HCT116 (cell line): ENCODE data around the gene SRF. TPM values are rescaled to one million over a fixed set of nuclear protein-coding genes. Genes with fewer than 3 reads are reported as not detected.

Experiments used
- ATAC-seq: fragments of 200-7000 bp; cut with Tn5 transposase; 2 replicates; pipeline ENCODE4 v1.9.1; 2020; ENCODE audit warnings: mild to moderate bottlenecking, moderate library complexity
- BruUV-seq: library from RNA; stranded (reverse); fragments of 400-500 nt; replicated peaks from 2 replicates; lab custom pipeline; 2021; lab: Mats Ljungman, UMichigan
- CTCF ChIA-PET: fragments of 300-600 bp; sonication (Branson Sonifier 250); formaldehyde crosslinking; loops from one replicate; lab custom pipeline; 2021; ENCODE audit warnings: antibody characterized with exemption; lab: Charles Lee
- POLR2A ChIA-PET: fragments of 300-600, 350-600 bp; sonication (Branson Sonifier 250); formaldehyde crosslinking; loops from one replicate; lab custom pipeline; 2021; ENCODE audit warnings: antibody characterized with exemption; lab: Charles Lee
- RAD21 ChIA-PET, 2 experiments: fragments of 300-600 bp; sonication (Branson Sonifier 250); formaldehyde crosslinking; loops; one replicate each; lab custom pipeline; 2023; ENCODE audit warnings: low total read pairs in 2 of 2; ENCODE audit not compliant: uncharacterized antibody in 2 of 2, unreplicated experiment in 2 of 2, low non-redundant PET in 1 of 2; lab: Charles Lee
- DNase-seq: peaks from one replicate; pipeline ENCODE4 v3.0.0-alpha.2; 2010; ENCODE audit warnings: low read depth, low spot score
- H2AFZ ChIP-seq: fragments of 200-600 bp; shearing (Covaris generic), sonication (generic); 2 replicates; pipeline ENCODE4 v1.6.1; 2017; ENCODE audit warnings: low read depth, mixed run types, mixed read lengths, antibody characterized with exemption, low read length; ENCODE audit not compliant: poor library complexity, severe bottlenecking
- H3K27ac ChIP-seq: 2 replicates; pipeline ENCODE4 v1.5.1; 2012; ENCODE audit warnings: low read depth, low read length
- H3K27me3 ChIP-seq: fragments of 200-600 bp; sonication (generic); 2 replicates; pipeline ENCODE4 v1.6.1; 2016; ENCODE audit warnings: mixed run types, low read length, mixed read lengths; ENCODE audit not compliant: insufficient read depth
- H3K36me3 ChIP-seq, 2 experiments: fragments of 200-500 bp in 1 of 2; fragments of 200-600 bp in 1 of 2; sonication (Bioruptor generic) in 1 of 2; sonication (generic) in 1 of 2; 2 replicates each; pipeline versions ENCODE4 v1.5.1 to v1.6.1; 2014 to 2016; ENCODE audit warnings: low read length in 2 of 2, inconsistent platforms in 1 of 2, mixed read lengths in 1 of 2, mixed run types in 1 of 2; ENCODE audit not compliant: insufficient read depth in 2 of 2, control insufficient read depth in 1 of 2
- H3K4me1 ChIP-seq, 2 experiments: fragments of 200-600 bp in 1 of 2; sonication (generic) in 1 of 2; 2 replicates each; pipeline versions ENCODE4 v1.5.1 to v1.6.1; 2012 to 2017; ENCODE audit warnings: low read length in 2 of 2, inconsistent platforms in 1 of 2, mild to moderate bottlenecking in 1 of 2, mixed read lengths in 1 of 2, mixed run types in 1 of 2, moderate library complexity in 1 of 2; ENCODE audit not compliant: insufficient read depth in 2 of 2, control insufficient read depth in 1 of 2
- H3K4me2 ChIP-seq: fragments of 200-600 bp; sonication (generic); 2 replicates; pipeline ENCODE4 v1.6.1; 2017; ENCODE audit warnings: mixed run types, low read length, mixed read lengths
- H3K4me3 ChIP-seq, 2 experiments: fragments of 200-600 bp in 1 of 2; sonication (generic) in 1 of 2; replicated peaks in 1 of 2; 2 replicates each; pipeline ENCODE4 v1.5.1; 2011 to 2016; ENCODE audit warnings: low read length in 2 of 2, control low read depth in 1 of 2, low read depth in 1 of 2, mild to moderate bottlenecking in 1 of 2, mixed read lengths in 1 of 2, mixed run types in 1 of 2
- H3K79me2 ChIP-seq: fragments of 200-600 bp; sonication (generic); 2 replicates; pipeline ENCODE4 v1.6.1; 2017; ENCODE audit warnings: mild to moderate bottlenecking, mixed run types, low read length, moderate library complexity, mixed read lengths; ENCODE audit not compliant: insufficient read depth
- H3K9ac ChIP-seq: fragments of 200-600 bp; sonication (generic); 2 replicates; pipeline ENCODE4 v1.6.1; 2016; ENCODE audit warnings: low read length, mixed read lengths
- H3K9me2 ChIP-seq: fragments of 200-600 bp; sonication (generic), shearing (Covaris generic); 2 replicates; pipeline ENCODE4 v1.6.1; 2017; ENCODE audit warnings: mixed run types, mild to moderate bottlenecking, moderate library complexity; ENCODE audit not compliant: insufficient read depth
- H3K9me3 ChIP-seq, 2 experiments: fragments of 200-500 bp in 1 of 2; fragments of 200-600 bp in 1 of 2; sonication (Bioruptor generic) in 1 of 2; sonication (generic) in 1 of 2; 2 replicates each; pipeline ENCODE4 v1.6.1; 2014 to 2017; ENCODE audit warnings: low read length in 2 of 2, mixed read lengths in 2 of 2, inconsistent platforms in 1 of 2, low read depth in 1 of 2, mild to moderate bottlenecking in 1 of 2, mixed run types in 1 of 2, moderate library complexity in 1 of 2; ENCODE audit not compliant: control insufficient read depth in 1 of 2, insufficient read depth in 1 of 2
- H4K20me1 ChIP-seq: fragments of 200-600 bp; sonication (generic), shearing (Covaris generic); 2 replicates; pipeline ENCODE4 v1.6.1; 2017; ENCODE audit warnings: mixed run types, mild to moderate bottlenecking, moderate library complexity; ENCODE audit not compliant: insufficient read depth
- EZH2phosphoT487 ChIP-seq: fragments of 200-600 bp; IDR thresholded peaks from 2 replicates; pipeline ENCODE4 v1.6.1; 2018; ENCODE audit warnings: antibody characterized with exemption, borderline replicate concordance
- FOSL1 ChIP-seq: IDR thresholded peaks from 2 replicates; pipeline ENCODE4 v1.6.1; 2012; ENCODE audit warnings: low read depth
- JUND ChIP-seq: IDR thresholded peaks from 2 replicates; pipeline ENCODE4 v1.6.1; 2012
- POLR2AphosphoS5 ChIP-seq: IDR thresholded peaks from 2 replicates; pipeline ENCODE4 v1.6.1; 2011; ENCODE audit warnings: mild to moderate bottlenecking, low read depth, low read length, moderate library complexity
- SP1 ChIP-seq: IDR thresholded peaks from 2 replicates; pipeline ENCODE4 v1.6.1; 2012; ENCODE audit warnings: low read depth
- TCF7L2 ChIP-seq: IDR thresholded peaks from 2 replicates; pipeline ENCODE4 v1.7.0; 2011; ENCODE audit warnings: borderline replicate concordance, inconsistent platforms; ENCODE audit not compliant: insufficient read depth, insufficient read length; ENCODE audit errors: extremely low read depth
- YY1 ChIP-seq: IDR thresholded peaks from 2 replicates; pipeline ENCODE4 v1.6.1; 2011; ENCODE audit warnings: low read length, low read depth, moderate library complexity, mild to moderate bottlenecking; ENCODE audit not compliant: insufficient replicate concordance; ENCODE audit errors: extremely low read depth
- ZBTB33 ChIP-seq: IDR thresholded peaks from 2 replicates; pipeline ENCODE4 v1.6.1; 2011; ENCODE audit warnings: mild to moderate bottlenecking, low read length, moderate library complexity; ENCODE audit not compliant: insufficient replicate concordance; ENCODE audit errors: extremely low read depth
- ZFX ChIP-seq: fragments of 450-650 bp; IDR thresholded peaks from 2 replicates; pipeline ENCODE4 v1.6.1; 2017
- ZNF274 ChIP-seq: fragments of 200-500 bp; sonication (Bioruptor generic); IDR thresholded peaks from 2 replicates; pipeline ENCODE4 v1.6.1; 2014; ENCODE audit warnings: mild to moderate bottlenecking, low read depth, low read length, inconsistent platforms
- intact Hi-C: fragments of 100-400 bp; cut with micrococcal nuclease; formaldehyde crosslinking; loops from 2 replicates; pipeline ENCODE4 v1.10.0; 2022
- total RNA-seq: library from RNA; stranded (reverse); gene quantifications from one replicate; pipeline ENCODE4 v1.2.1, GENCODE V29; 2021; ENCODE audit not compliant: unreplicated experiment
- TF ChIP-seq, protein P1 (sequence below): IDR thresholded peaks from 2 replicates; pipeline ENCODE4 v1.6.1; 2012; ENCODE audit warnings: low read depth
- TF ChIP-seq, protein P2 (sequence below), 3 experiments: fragments of 200-600 bp in 1 of 3; sonication (generic) in 1 of 3; IDR thresholded peaks in 2 of 3; conservative IDR thresholded peaks in 1 of 3; 2 replicates each; pipeline ENCODE4 v1.5.1; 2012 to 2017; ENCODE audit warnings: low read depth in 2 of 3, low read length in 2 of 3, antibody characterized with exemption in 1 of 3, borderline replicate concordance in 1 of 3, control low read depth in 1 of 3, mild to moderate bottlenecking in 1 of 3, mixed read lengths in 1 of 3, mixed run types in 1 of 3, moderate library complexity in 1 of 3; ENCODE audit not compliant: insufficient read depth in 1 of 3

The SRF gene
- total RNA-seq, 1 experiment from 2014 or later, result 28.1 TPM

GRCh38 chr6:43207286-43207685 lies 36.2 kb downstream of the SRF start:
- Histone ChIP-seq H3K9me2 (no peaks in the 10 kb centered on the region), H3K9me3 (no peaks in the 10 kb centered on the region), H3K27ac (no peak overlapping the region), H3K4me3 (no peak overlapping the region), H4K20me1 (no peaks in the 10 kb centered on the region), H3K4me2 (no peak overlapping the region), H2AFZ (no peak overlapping the region), H3K4me1 (no peaks in the 10 kb centered on the region), H3K27me3 (no peaks in the 10 kb centered on the region), H3K79me2 (no peaks in the 10 kb centered on the region), H3K36me3 (no peaks in the 10 kb centered on the region; a peak in 1 of 4 replicates), H3K9ac (no peak overlapping the region)
- no peak for TF ChIP-seq YY1
- no peak for TF ChIP-seq POLR2AphosphoS5
- no peak for TF ChIP-seq TCF7L2
- TF ChIP-seq ZBTB33, result no peak
- ATAC-seq (no peak), DNase-seq (no peak)
- intact Hi-C loops, result no loop called here
- ChIA-PET RAD21 (no interaction called here), POLR2A (no interaction called here), CTCF (no interaction called here)
- no TSS peak for BruUV-seq

GRCh38 chr6:43211955-43212354 lies 40.9 kb downstream of the SRF start:
- CTCF ChIA-PET, result no interaction called here
- no peaks in the 10 kb centered on the region for H3K4me1 ChIP-seq
- ATAC-seq (no peak), DNase-seq (no peak)
- no peak overlapping the region for H3K4me3 ChIP-seq
- RAD21 ChIA-PET, result no interaction called here
- no peak overlapping the region for H3K4me2 ChIP-seq
- no peak overlapping the region for H3K27ac ChIP-seq
- intact Hi-C loops, result no loop called here
- POLR2A ChIA-PET, result no interaction called here
- H2AFZ ChIP-seq, result no peak overlapping the region
- H3K79me2 ChIP-seq, result no peaks in the 10 kb centered on the region
- no peaks in the 10 kb centered on the region for H3K27me3 ChIP-seq
- H3K36me3 ChIP-seq, result no peaks in the 10 kb centered on the region; a peak in 1 of 4 replicates
- H4K20me1 ChIP-seq, result no peaks in the 10 kb centered on the region
- no peak overlapping the region for H3K9ac ChIP-seq
- no peaks in the 10 kb centered on the region for H3K9me3 ChIP-seq
- no TSS peak for BruUV-seq
- H3K9me2 ChIP-seq, result no peaks in the 10 kb centered on the region
- TF ChIP-seq JUND (no peak), EZH2phosphoT487 (no peak), ZFX (no peak), YY1 (no peak), SP1 (no peak), POLR2AphosphoS5 (no peak), FOSL1 (no peak), ZNF274 (no peak)
- TF ChIP-seq, protein P1, sequence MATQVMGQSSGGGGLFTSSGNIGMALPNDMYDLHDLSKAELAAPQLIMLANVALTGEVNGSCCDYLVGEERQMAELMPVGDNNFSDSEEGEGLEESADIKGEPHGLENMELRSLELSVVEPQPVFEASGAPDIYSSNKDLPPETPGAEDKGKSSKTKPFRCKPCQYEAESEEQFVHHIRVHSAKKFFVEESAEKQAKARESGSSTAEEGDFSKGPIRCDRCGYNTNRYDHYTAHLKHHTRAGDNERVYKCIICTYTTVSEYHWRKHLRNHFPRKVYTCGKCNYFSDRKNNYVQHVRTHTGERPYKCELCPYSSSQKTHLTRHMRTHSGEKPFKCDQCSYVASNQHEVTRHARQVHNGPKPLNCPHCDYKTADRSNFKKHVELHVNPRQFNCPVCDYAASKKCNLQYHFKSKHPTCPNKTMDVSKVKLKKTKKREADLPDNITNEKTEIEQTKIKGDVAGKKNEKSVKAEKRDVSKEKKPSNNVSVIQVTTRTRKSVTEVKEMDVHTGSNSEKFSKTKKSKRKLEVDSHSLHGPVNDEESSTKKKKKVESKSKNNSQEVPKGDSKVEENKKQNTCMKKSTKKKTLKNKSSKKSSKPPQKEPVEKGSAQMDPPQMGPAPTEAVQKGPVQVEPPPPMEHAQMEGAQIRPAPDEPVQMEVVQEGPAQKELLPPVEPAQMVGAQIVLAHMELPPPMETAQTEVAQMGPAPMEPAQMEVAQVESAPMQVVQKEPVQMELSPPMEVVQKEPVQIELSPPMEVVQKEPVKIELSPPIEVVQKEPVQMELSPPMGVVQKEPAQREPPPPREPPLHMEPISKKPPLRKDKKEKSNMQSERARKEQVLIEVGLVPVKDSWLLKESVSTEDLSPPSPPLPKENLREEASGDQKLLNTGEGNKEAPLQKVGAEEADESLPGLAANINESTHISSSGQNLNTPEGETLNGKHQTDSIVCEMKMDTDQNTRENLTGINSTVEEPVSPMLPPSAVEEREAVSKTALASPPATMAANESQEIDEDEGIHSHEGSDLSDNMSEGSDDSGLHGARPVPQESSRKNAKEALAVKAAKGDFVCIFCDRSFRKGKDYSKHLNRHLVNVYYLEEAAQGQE, result no peak
- TF ChIP-seq, protein P2, sequence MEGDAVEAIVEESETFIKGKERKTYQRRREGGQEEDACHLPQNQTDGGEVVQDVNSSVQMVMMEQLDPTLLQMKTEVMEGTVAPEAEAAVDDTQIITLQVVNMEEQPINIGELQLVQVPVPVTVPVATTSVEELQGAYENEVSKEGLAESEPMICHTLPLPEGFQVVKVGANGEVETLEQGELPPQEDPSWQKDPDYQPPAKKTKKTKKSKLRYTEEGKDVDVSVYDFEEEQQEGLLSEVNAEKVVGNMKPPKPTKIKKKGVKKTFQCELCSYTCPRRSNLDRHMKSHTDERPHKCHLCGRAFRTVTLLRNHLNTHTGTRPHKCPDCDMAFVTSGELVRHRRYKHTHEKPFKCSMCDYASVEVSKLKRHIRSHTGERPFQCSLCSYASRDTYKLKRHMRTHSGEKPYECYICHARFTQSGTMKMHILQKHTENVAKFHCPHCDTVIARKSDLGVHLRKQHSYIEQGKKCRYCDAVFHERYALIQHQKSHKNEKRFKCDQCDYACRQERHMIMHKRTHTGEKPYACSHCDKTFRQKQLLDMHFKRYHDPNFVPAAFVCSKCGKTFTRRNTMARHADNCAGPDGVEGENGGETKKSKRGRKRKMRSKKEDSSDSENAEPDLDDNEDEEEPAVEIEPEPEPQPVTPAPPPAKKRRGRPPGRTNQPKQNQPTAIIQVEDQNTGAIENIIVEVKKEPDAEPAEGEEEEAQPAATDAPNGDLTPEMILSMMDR (IDR thresholded peaks at IDR 0.05 in 2 of 3, conservative IDR thresholded peaks at IDR 0.05 in 1 of 3; ENCODE audit: borderline replicate concordance in 1 of 3, insufficient read depth in 1 of 3, low read depth in 2 of 3, low read length in 2 of 3), result peak in 2 of 3 experiments; percentile 11 to 16; a peak in 1 of 6 replicates
